NCI-H774 (cell line): ENCODE results near the gene ASPRV1.

Experiments used
- DNase-seq: peaks from one replicate; lab custom pipeline; 2025; lab: John Stamatoyannopoulos, UW

Gene ASPRV1

GRCh38 chr2:69988086-69988635 lies 26.7 kb upstream of the ASPRV1 start:
- DNase-seq = no peak

GRCh38 chr2:69986691-69987090 lies 25.3 kb upstream of the ASPRV1 start:
- no peak for DNase-seq

DNA sequence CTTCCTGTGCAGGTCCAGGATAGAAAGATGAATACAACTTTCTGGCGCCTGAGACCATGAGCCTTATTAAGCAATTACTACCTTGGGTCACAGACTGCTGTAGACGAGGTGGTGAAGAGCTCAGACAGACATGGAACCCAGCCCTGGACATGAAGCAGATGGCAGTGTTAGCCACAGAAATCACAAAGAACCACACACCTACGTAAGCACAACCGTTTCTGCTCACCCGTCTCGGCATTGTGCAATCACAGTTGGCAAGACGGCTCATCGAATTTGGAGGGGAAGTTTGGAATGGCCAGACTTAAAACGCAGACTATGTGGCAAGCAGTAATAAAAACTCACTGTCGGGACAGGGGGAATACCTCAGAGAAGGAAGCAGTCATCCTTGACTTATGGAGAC lies 24.3 kb upstream of the ASPRV1 start:
- no peak for DNase-seq

DNA sequence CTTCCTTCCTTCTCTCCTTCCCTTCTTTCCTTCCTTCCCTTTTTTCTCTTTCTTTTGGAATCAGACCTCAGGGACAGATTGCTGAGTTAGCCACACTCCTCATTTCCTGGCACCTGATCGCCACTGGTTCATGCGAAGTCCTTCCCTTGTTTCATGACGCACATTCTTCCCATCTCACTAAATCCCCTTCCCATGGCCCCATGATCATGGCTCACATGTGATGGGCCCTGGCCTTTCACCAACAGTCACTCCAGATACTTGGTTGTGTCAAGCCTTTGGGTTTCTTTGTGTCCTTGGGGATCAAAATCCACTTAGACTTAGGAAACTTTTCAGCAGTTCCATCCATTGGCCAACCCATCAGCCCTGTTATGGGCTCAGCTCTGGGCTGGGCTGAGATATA lies 23.8 kb upstream of the ASPRV1 start:
- DNase-seq = no peak

DNA sequence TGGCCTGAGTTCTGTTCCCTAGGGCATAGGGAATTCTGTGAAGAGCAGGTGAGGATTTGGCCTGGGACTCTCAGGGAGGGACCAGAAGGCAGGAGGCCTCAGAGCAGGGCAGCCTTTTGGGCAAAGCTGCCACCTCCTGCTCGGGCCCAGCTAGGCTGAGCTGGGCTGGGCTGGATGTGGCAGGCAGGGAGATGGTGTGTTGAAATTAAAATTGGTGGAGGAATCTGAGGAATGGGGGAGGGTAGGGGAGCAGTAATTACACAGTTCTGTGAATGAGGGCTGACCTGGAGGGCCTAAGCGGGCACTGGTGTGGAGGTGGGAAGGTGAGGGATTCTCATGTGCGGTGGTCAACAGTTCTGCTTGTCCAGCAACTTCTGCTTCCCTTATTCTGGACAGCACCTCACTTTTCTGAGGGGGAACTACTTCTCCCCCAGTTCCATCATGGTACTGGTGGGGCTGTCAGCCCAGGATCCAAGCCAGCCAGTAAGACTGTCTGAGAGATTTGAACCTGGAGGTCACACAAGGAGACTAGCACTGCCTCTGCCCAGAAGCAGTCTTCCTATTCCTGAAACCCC lies 22.0 kb upstream of the ASPRV1 start:
- DNase-seq = no peak

DNA sequence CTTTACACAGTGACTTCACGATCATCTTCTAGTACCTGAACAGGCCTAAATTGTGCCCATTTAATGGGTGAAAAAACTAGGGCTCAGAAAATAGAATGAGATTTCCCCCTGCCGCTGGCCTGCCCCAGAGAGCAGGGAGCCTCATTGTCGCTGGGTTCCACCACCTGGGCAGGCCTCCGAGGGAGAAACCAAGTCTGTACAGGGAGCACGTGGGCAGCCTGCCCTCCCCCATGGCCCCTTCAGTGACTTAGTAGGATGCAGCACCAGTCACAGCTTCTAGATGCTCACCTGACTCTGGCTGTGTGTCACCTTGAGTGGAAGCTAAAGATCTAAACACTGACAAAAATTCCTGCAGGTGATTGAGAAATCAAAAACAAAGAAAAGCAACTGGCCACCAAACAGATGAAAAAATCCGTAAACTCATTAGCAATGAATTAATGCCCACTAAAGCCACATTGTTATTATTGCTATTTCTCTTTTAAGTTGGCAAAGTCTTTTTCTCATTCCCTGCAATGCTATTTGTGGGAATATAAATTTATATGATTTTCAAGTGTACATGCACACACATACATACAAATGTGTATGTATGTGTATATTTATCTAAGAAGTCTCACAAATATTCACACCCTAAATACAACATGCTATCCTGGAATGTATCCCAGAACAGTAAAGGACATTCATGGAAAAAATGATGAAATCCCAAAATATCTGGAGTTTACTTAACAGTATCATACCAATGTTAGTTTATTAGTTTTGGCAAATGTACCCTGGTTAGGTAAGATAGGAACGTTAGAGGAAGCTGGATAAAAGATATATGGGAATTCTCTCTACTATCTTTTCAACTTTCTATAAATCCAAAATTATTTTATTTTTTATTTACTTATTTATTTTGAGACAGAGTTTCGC lies 18.7 kb upstream of the ASPRV1 start:
- no peak for DNase-seq

DNA sequence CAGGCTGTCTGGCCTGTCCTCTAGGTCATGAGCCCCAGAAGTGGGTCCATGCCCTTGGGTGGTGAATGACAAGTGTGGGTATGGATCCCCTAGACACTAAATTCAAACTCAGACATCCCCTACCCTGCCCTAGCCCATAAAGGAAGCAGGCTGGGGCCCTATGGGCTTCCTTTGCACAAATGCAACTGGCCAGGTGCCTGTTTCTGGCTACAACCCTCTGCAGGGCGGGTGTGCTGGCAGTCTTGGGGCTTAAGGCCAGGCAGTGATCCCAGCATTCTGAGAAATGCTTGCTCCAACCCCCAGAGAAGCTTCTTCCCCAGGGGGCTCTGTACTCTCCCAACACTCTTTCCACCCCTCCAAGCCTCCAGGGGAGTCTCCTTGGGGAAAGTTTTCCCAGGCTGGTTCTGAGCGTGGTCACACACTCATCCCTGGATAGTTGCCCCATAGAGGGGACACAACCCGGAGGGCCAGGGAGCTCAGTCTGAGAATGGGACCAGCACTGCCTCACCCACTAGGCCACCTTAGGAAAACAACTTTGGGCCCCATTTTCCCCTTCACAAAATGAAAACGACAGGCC lies 16.6 kb upstream of the ASPRV1 start:
- no peak for DNase-seq

GRCh38 chr2:69977186-69977585 lies 15.8 kb upstream of the ASPRV1 start:
- DNase-seq = no peak

DNA sequence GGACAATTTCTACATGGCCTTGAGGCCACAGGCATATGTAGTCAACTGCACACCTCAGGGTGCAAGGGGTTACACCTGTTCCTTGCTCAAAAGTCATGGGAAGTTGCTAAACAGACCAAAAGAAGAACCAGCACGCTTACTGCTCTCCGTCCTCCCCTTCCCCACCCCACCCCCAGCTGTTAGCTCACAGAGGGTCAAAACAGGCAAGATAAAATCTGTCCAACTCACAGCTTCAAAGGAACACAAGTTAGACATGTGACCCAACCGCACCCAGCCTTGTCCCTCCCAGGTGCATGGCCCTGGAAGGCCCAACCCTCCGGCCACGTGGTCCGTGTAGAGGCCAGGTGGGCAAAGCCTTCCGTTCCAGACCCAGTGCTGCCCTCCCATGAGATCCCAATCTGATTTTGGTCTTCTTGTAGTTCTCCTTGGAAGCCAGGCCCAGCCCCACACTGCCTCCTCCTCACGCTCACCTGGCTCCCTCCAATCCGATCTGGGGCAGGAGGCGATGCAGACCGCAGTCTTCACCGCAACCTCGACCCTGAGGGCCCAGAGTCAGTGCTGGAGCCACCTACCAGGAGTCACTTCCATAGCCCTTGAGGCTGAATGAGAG lies 14.5 kb upstream of the ASPRV1 start:
- no peak for DNase-seq

DNA sequence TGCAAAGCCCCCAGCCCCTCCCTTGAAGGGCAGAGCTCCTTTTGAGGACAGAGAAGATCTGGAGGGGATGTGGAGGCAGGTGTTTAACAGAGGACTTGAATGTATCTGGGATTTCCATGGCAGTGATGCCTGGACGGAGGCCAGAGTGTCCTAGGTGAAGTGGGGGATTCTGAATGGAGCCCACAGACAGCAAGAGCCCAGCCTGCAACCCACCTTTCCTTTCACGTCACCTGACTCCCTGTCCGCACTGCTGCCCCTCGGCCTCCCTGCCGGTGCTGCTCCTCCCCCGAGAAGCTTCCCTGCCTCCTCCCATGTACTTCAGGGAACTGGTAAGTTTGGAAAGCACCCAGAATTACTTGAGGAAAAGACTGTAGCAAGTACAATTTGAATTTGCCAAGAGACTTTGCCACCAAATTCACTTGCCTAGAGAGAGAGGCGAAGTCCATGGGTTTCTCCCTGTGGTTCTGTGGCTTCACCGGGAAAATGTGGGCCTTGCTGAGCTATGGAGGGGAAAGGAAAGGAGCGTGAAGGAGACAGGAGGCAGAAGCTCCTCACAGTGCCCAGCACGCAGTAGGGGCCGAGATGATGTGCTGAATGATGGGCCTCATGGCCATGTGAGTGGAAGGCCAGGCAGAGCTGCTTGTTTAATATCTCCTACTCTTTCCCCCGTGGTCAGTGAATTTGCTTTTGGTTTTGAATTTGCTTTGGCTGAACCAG lies 13.9 kb upstream of the ASPRV1 start:
- DNase-seq = no peak

DNA sequence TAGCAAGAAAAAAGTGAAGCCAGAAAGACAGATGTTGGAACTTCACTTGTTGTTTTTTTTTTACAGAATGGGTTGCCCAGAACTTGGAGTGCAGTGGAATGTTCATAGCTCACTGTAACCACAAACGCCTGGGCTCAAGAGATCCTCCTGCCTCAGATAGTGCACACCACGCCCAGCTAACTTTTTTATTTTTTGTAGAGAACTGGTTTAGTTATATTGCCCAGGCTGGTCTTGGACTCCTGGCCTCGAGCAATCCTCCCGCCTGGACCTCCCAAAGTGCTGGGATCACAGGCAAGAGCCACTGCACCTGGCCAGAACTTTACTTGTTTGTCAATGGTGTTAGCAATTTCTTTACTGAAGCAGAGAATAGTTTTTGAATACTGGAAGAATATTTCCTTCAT lies 11.9 kb upstream of the ASPRV1 start:
- no peak for DNase-seq

- DNase-seq = no peak
These were observed 11.4 kb upstream of the ASPRV1 start for GRCh38 chr2:69972822-69973221.

DNA sequence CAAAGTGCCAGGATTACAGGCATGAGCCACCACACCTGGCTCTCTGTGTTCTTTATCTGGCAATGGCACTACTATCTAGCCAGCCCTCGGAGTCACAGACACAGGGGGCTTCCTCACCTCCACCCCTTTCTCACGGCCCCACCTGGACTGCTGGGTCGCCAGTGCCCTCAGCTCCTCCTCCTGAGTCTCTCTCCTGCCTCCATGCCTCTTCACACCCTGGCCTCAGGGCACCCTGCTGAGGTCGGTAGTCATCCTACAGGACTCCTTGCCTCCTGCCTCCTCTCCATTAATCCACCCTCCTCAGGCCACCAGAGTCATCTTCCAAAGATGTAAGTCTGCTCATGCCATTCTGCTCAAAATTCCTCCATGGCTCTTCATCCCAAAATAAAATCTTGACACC lies 8.6 kb upstream of the ASPRV1 start:
- no peak for DNase-seq

GRCh38 chr2:69969126-69969983 lies 7.9 kb upstream of the ASPRV1 start:
- no peak for DNase-seq

DNA sequence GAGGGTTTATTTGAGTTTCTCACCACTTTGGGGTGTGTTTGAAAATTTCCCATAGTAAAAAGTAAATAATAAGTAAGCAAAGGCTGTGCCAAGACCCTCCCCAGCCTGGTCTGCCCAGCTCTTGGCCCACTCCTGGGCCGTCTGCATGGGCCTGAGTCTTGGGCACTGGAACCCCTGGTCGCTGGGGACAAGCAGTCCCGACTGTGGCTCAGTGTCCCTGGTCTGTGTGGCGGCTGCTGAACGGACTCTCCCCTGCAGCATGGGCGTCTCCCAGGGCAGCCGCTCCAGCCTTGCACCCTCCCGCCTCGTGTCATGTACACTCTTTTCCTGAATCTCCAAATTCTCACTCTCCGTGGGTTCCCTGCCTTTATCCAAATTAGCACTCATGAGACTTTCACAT lies 7.2 kb upstream of the ASPRV1 start:
- no peak for DNase-seq

DNA sequence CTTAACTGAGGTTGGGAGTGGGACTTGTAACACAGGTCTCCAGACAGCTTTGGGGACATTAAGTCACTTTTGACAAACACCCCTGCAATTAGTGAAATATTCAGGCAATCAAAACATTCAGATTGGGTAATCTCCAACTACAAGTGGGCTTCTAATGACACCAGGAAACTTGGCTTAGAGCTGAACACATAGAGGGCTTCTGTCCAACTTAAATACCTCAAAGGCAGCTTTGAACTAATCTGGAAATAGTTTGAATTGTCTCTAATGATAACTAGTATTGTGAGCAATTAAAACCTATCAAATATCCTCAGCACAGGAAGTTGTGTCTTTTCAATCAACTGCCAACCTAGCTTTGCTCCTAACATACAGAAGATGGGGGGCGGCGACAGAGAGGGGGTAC lies 5.1 kb upstream of the ASPRV1 start:
- no peak for DNase-seq

- DNase-seq = no peak
These were observed 4.5 kb upstream of the ASPRV1 start for GRCh38 chr2:69965756-69966445.

DNA sequence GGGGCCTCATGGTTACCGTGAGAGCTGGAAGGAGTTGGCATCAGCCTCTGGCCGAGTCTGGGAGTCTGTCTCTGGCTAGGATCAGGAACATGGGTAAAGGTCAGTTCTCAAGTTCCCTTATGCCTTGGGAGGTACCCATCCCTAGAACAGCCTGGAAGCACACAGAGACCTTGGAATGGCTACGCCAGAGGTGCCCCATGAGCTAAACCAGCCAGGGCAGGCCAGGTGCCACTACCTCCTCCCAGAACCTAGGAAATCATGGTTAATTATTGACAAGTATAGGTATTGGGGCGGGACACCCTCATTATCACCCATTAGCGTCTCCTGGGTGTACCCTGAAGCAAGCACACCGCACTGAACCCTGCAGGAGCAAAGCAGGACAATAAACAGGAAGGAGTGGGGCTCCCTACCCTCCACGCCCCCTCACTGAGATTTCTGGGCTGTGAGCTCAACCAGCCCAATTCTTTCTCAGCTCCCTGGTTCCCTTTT lies 3.0 kb upstream of the ASPRV1 start:
- no peak for DNase-seq

GRCh38 chr2:69962986-69963730 lies 1.7 kb upstream of the ASPRV1 start:
- no peak for DNase-seq

GRCh38 chr2:69960821-69961220 lies 610 bp downstream of the ASPRV1 start:
- no peak for DNase-seq
